Subcutaneous adipose tissue (tissue), 4 donors: ENCODE data around the gene TAF7L. TPM values are rescaled to one million over a fixed set of nuclear protein-coding genes. Genes with fewer than 3 reads are reported as not detected.

ENCODE experiments used
- small RNA-seq: library from RNA; depleted of rRNA; stranded (forward); fragments of <200 nt; gene quantifications from one replicate; pipeline ENCODE3, GENCODE V24; 2016
- total RNA-seq, 4 donors: library from RNA; depleted of rRNA; stranded (reverse); fragments of >200 nt; gene quantifications; one replicate each; pipeline ENCODE4 v1.1.0, GENCODE V29; 2016
- TF ChIP-seq, protein P1 (sequence below): fragments of 450-650 bp; IDR thresholded peaks from one replicate; pipeline ENCODE4 v1.5.1; 2016; ENCODE audit warnings: low read depth, mild to moderate bottlenecking, control low read depth, antibody characterized with exemption, moderate library complexity

Gene TAF7L
- total RNA-seq, 4 donors from 2014 or later = 0.17 TPM; not detected in 3

DNA sequence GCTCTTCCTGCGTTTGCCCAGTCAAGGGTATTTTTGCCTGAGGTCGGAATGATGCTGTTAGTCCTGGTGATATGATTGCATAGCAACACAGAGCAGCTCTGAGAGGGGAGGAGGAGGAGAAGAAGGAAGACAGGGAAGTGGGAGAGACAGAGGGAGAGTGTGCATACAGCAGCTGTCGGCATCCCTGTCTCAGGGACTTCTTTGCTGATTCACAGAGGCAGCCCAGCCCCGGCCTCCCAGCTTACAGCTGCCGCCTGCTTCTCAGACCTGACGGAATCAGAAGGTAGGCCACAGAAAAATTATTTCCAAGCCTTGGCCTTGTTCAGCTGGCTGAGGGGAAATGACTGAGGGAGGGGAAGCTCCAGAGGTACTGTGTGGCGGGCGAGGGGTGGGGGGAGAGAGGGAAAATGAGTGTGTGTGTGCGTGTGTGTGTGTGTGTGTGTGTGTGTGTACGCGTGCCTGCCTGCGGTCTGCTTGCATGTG is 71.2 kb downstream of the TAF7L start:
- TF ChIP-seq, protein P1, sequence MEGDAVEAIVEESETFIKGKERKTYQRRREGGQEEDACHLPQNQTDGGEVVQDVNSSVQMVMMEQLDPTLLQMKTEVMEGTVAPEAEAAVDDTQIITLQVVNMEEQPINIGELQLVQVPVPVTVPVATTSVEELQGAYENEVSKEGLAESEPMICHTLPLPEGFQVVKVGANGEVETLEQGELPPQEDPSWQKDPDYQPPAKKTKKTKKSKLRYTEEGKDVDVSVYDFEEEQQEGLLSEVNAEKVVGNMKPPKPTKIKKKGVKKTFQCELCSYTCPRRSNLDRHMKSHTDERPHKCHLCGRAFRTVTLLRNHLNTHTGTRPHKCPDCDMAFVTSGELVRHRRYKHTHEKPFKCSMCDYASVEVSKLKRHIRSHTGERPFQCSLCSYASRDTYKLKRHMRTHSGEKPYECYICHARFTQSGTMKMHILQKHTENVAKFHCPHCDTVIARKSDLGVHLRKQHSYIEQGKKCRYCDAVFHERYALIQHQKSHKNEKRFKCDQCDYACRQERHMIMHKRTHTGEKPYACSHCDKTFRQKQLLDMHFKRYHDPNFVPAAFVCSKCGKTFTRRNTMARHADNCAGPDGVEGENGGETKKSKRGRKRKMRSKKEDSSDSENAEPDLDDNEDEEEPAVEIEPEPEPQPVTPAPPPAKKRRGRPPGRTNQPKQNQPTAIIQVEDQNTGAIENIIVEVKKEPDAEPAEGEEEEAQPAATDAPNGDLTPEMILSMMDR = no peak

DNA sequence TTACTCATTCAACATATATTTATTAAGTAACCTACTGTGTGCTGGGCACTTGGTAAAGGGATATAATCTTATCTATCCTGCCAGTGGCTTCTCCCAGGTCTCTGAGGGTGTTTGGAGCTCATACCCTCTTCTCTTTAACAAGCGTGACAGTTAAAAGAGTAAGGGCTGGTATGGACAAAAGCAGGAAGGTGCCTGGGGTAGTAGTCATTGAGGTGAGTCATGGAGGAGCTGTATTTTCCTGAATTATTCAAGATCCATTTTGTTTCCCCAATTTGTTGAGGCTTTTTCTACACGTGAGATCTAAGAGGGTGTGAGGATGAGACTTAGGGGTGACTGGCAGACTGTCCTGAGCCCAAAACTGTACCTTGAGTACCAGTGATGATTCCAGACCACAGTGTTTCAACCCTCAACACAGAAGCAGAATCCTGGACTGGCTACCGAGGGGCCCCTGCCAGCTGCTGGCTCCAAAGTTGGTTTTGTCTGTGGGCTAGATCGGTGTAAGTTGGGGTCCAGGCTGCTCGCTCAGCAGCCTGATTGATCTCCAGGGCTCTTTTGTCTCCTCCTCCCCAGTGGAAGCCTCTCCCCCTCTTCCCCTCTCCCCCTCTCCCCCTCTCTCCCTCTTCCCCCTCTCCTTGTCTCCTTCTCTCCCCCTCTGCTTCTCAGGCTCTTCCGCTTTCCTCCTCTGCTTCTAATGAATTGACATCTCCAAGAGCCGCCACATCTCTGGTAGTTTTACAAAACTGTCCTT is 71.8 kb downstream of the TAF7L start, which contains the start of gene DRP2:
DRP2 (plus strand) TSS at position 671 of the 748 bp plus-strand sequence. CDS start 11,862 bp downstream, outside the sequence.
- TF ChIP-seq, protein P1 = no peak

Small RNA genes within 50 kb of the gene (small RNA-seq; reads per million reads assigned to genes)
- gene RNU6-934P = not detected

Other genes with a start within 250 kb of the TAF7L start
- gene TRMT2B, start 239.2 kb downstream of the TAF7L start, total RNA-seq = 10 to 100 TPM; 10.9 to 15.8 (median 14.0) TPM
- gene TMEM35A, start 212.5 kb downstream of the TAF7L start, total RNA-seq = under 1 TPM in 3 of 4 donors, not detected in 1; 0.38 to 0.88 (median 0.51) TPM
- gene CENPI, start 193.1 kb downstream of the TAF7L start, total RNA-seq = 1 to 10 TPM; 1.1 to 2.4 (median 1.4) TPM
- under 1 TPM in 2 of 4 donors, not detected in 2; 0.17 to 0.22 TPM for gene DRP2, start 71.5 kb downstream of the TAF7L start, total RNA-seq
- 1 to 10 TPM; 4.2 to 9.0 (median 5.9) TPM for gene TIMM8A, start 57.4 kb upstream of the TAF7L start, total RNA-seq
- 10 to 100 TPM in 3 of 4 donors, 1 to 10 TPM in 1; 9.5 to 45.7 (median 19.6) TPM for gene BTK, start 94.9 kb upstream of the TAF7L start, total RNA-seq
- gene RPL36A, start 99.7 kb upstream of the TAF7L start, total RNA-seq = 1,000 to 10,000 TPM in 3 of 4 donors, 100 to 1,000 TPM in 1; 559 to 2,041 (median 1,502) TPM
- gene GLA, start 116.6 kb upstream of the TAF7L start, total RNA-seq = 10 to 100 TPM; 22.0 to 79.9 (median 32.4) TPM
- 10 to 100 TPM; 34.5 to 75.0 (median 43.2) TPM for gene HNRNPH2, start 116.9 kb upstream of the TAF7L start, total RNA-seq
- gene ARMCX4, start 194.1 kb upstream of the TAF7L start, total RNA-seq = 10 to 100 TPM in 3 of 4 donors, 1 to 10 TPM in 1; 7.1 to 19.8 (median 12.1) TPM